ENCODE results near the gene UBE2E2.

The UBE2E2 gene

DNA sequence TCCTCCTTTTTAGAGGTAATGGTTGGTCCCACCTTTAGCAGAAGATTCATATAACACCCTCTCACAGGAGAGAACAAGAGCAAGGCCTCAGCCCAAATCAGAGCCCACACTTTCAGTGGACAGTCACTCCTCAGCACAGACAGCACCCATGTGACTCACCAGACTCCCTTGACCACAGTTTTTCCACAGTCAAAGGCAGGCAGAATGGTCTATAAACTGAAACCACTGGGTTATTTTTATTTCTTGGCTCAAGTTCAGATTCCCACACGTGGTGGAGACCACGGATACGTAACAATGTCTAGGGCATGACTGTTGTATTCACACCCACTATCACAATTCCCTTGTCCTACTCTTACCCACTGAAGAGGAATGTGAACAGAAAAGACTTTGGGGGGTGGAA, 364.8 kb downstream of the UBE2E2 start:
- TF ChIP-seq ZBTB7A (IDR thresholded peaks at IDR 0.05; ENCODE audit: low read depth) (no peak), TEAD4 (IDR thresholded peaks at IDR 0.05) (no peak), TCF12 (IDR thresholded peaks at IDR 0.05; ENCODE audit: low read depth) (no peak), CREB1 (IDR thresholded peaks at IDR 0.05; ENCODE audit: low read depth) (no peak), TAF1 (IDR thresholded peaks at IDR 0.05; ENCODE audit: low read depth) (no peak), FOXM1 (IDR thresholded peaks at IDR 0.05; ENCODE audit: borderline replicate concordance, low read depth) (no peak), NFIC (IDR thresholded peaks at IDR 0.05) (0 out of 2 replicates have a peak, but pooled peaks have one; percentile 25), RAD21 (IDR thresholded peaks at IDR 0.05; ENCODE audit: low read depth) (no peak), CEBPB (IDR thresholded peaks at IDR 0.05) (no peak)
- TF ChIP-seq, protein P1, sequence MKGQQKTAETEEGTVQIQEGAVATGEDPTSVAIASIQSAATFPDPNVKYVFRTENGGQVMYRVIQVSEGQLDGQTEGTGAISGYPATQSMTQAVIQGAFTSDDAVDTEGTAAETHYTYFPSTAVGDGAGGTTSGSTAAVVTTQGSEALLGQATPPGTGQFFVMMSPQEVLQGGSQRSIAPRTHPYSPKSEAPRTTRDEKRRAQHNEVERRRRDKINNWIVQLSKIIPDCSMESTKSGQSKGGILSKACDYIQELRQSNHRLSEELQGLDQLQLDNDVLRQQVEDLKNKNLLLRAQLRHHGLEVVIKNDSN (IDR thresholded peaks at IDR 0.05) = peak; percentile 53
- TF ChIP-seq, protein P2, sequence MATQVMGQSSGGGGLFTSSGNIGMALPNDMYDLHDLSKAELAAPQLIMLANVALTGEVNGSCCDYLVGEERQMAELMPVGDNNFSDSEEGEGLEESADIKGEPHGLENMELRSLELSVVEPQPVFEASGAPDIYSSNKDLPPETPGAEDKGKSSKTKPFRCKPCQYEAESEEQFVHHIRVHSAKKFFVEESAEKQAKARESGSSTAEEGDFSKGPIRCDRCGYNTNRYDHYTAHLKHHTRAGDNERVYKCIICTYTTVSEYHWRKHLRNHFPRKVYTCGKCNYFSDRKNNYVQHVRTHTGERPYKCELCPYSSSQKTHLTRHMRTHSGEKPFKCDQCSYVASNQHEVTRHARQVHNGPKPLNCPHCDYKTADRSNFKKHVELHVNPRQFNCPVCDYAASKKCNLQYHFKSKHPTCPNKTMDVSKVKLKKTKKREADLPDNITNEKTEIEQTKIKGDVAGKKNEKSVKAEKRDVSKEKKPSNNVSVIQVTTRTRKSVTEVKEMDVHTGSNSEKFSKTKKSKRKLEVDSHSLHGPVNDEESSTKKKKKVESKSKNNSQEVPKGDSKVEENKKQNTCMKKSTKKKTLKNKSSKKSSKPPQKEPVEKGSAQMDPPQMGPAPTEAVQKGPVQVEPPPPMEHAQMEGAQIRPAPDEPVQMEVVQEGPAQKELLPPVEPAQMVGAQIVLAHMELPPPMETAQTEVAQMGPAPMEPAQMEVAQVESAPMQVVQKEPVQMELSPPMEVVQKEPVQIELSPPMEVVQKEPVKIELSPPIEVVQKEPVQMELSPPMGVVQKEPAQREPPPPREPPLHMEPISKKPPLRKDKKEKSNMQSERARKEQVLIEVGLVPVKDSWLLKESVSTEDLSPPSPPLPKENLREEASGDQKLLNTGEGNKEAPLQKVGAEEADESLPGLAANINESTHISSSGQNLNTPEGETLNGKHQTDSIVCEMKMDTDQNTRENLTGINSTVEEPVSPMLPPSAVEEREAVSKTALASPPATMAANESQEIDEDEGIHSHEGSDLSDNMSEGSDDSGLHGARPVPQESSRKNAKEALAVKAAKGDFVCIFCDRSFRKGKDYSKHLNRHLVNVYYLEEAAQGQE (IDR thresholded peaks at IDR 0.05; ENCODE audit: low read depth) = no peak

GRCh38 chr3:23573827-23574226, 370.7 kb downstream of the UBE2E2 start:
- TF ChIP-seq FOXM1 (IDR thresholded peaks at IDR 0.05; ENCODE audit: borderline replicate concordance, low read depth) (no peak), CEBPB (IDR thresholded peaks at IDR 0.05) (no peak), MAX (IDR thresholded peaks at IDR 0.05) (no peak), RAD21 (IDR thresholded peaks at IDR 0.05; ENCODE audit: low read depth) (no peak), TAF1 (IDR thresholded peaks at IDR 0.05; ENCODE audit: low read depth) (no peak), CREB1 (IDR thresholded peaks at IDR 0.05; ENCODE audit: low read depth) (no peak), EGR1 (IDR thresholded peaks at IDR 0.05) (no peak), TEAD4 (IDR thresholded peaks at IDR 0.05) (no peak), TCF12 (IDR thresholded peaks at IDR 0.05; ENCODE audit: low read depth) (no peak), YY1 (IDR thresholded peaks at IDR 0.05; ENCODE audit: low read depth) (no peak)
- TF ChIP-seq, protein P2 (IDR thresholded peaks at IDR 0.05; ENCODE audit: low read depth) = no peak

DNA sequence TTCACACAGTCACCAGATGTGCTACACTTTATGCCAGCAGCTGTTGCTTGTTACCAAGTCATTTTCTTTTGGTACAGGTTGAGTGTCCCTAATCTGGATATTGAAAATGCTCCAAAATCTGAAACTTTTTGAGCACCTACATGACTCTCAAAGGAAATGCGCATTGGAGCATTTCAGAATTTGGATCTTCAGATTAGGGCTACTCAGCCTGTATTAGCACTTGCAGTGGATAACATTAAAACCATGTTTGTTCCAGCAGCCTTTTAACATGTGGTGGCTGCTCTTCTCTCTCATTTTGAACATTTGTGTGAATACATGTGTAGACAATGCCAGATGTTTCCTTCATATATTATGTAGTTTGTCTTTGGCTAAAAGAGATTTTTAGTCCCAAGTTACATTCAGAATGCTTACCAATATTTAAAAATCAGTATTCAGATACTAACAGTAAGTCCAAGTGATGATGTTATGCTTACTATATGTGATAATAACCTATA, 371.7 kb downstream of the UBE2E2 start:
- TF ChIP-seq EGR1 (IDR thresholded peaks at IDR 0.05) = no peak

- TF ChIP-seq, protein P2 (IDR thresholded peaks at IDR 0.05; ENCODE audit: low read depth) = no peak
- TF ChIP-seq YY1 (IDR thresholded peaks at IDR 0.05; ENCODE audit: low read depth) (no peak), MAX (IDR thresholded peaks at IDR 0.05) (no peak), TAF1 (IDR thresholded peaks at IDR 0.05; ENCODE audit: low read depth) (no peak)
Measured at GRCh38 chr3:23575697-23576096, 372.6 kb downstream of the UBE2E2 start.

DNA sequence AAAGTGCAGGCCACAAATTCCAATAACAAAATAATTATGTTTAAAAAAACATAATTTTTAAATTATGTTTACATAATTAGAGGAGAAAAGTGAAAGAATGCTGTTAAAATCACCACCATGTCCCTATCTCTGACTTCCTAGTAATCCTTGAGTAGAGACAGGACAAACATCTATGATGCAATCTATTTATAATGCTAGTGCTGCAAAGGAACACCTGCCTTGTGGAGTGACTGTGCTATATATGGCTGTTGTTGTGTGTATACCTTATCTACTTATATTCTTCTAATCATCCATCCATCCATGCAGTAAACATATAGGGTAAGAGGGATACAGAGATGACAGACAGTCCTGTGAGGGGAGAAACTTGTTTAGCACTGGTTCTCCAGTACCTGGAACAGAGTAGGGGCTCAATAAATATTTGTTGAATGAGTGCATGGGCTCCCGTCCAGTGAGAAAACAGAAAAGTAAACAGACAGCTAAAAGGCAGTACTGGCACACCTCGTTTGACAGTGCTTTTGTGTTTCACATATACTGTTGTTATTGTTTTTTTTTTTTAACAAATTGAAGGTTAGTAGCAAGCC, 373.3 kb downstream of the UBE2E2 start:
- TF ChIP-seq CEBPB (IDR thresholded peaks at IDR 0.05) = 0 out of 2 replicates have a peak, but pooled peaks have one; percentile 24
- TF ChIP-seq CREB1 (IDR thresholded peaks at IDR 0.05; ENCODE audit: low read depth) = no peak

DNA sequence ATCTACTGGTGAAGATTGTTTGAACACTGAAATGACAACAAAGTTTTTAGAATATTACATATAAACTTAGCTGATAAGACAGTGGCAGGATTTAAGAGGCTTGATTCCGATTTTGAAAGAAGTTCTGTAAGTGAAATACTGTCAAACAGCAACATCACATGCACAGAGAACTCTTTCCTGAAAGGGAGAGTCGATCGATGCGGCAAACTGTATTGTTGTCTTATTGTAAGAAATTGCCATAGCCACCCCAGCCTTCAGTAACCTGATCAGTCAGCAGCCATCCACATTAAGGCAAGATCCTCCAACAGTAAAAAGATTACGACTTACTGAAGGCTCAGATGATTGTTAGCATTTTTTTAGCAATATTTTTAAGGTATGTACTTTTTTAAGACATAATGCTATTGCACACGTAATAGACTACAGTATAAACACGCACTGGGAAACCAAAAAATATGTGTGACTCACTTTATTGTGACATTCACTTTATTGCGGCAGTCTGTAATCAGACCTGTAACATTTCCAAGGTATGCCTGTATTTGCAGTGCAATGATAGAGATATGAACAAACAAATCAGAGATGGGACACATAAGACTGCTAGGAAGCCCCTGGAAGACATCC, 377.1 kb downstream of the UBE2E2 start:
- no peak for TF ChIP-seq EP300 (IDR thresholded peaks at IDR 0.05; ENCODE audit: borderline replicate concordance)
- no peak for TF ChIP-seq TAF1 (IDR thresholded peaks at IDR 0.05; ENCODE audit: low read depth)
- no peak for TF ChIP-seq NFIC (IDR thresholded peaks at IDR 0.05)
- no peak for TF ChIP-seq CREB1 (IDR thresholded peaks at IDR 0.05; ENCODE audit: low read depth)
- TF ChIP-seq TEAD4 (IDR thresholded peaks at IDR 0.05) = no peak
- TF ChIP-seq FOXM1 (IDR thresholded peaks at IDR 0.05; ENCODE audit: borderline replicate concordance, low read depth) = no peak
- no peak for TF ChIP-seq EGR1 (IDR thresholded peaks at IDR 0.05)
- TF ChIP-seq, protein P2 (IDR thresholded peaks at IDR 0.05; ENCODE audit: low read depth) = no peak
- TF ChIP-seq, protein P1 (IDR thresholded peaks at IDR 0.05) = no peak
- TF ChIP-seq TCF12 (IDR thresholded peaks at IDR 0.05; ENCODE audit: low read depth) = no peak
- TF ChIP-seq YY1 (IDR thresholded peaks at IDR 0.05; ENCODE audit: low read depth) = no peak
- TF ChIP-seq ZBTB7A (IDR thresholded peaks at IDR 0.05; ENCODE audit: low read depth) = no peak

Measured in Ishikawa (cell line).